Measurements from ENCODE around the gene FIG4.

GRCh38 chr6:109762769-109763441 lies 71.8 kb downstream of the FIG4 start:
- TF ChIP-seq EZH2 (IDR thresholded peaks at IDR 0.05), result no peak
- TF ChIP-seq POLR2AphosphoS5 (IDR thresholded peaks at IDR 0.05; ENCODE audit: borderline replicate concordance, low read depth, low read length), result no peak
- TF ChIP-seq FOXP2 (optimal IDR thresholded peaks at IDR 0.05; ENCODE audit: control extremely low read depth, extremely low read length, insufficient read depth), result no peak

All from SK-N-MC (cell line).